GM12801 (cell line): ENCODE data around the gene SLC9A9.

Experiments
- CTCF ChIP-seq: IDR thresholded peaks from one replicate; pipeline ENCODE4 v1.5.1; 2011; ENCODE audit warnings: control low read depth; ENCODE audit not compliant: insufficient read length; ENCODE audit errors: extremely low read depth

Gene SLC9A9

GRCh38 chr3:143247073-143247472 lies 601.2 kb downstream of the SLC9A9 start:
- no peak for TF ChIP-seq CTCF

- no peak for TF ChIP-seq CTCF
These were observed 602.6 kb downstream of the SLC9A9 start for GRCh38 chr3:143245692-143246091.

GRCh38 chr3:143244516-143245063 lies 603.7 kb downstream of the SLC9A9 start:
- no peak for TF ChIP-seq CTCF

GRCh38 chr3:143243686-143244085 lies 604.6 kb downstream of the SLC9A9 start:
- no peak for TF ChIP-seq CTCF

GRCh38 chr3:143242691-143243090 lies 605.6 kb downstream of the SLC9A9 start:
- no peak for TF ChIP-seq CTCF

- no peak for TF ChIP-seq CTCF
These were observed 606.2 kb downstream of the SLC9A9 start for GRCh38 chr3:143242101-143242500.

- TF ChIP-seq CTCF, result no peak
These were observed 606.8 kb downstream of the SLC9A9 start for GRCh38 chr3:143241481-143241951.

GRCh38 chr3:143240886-143241285 lies 607.4 kb downstream of the SLC9A9 start:
- no peak for TF ChIP-seq CTCF
